K562 treated with DMSO at 1 percent for 48 hours (cell line): Measurements from ENCODE around the gene DUSP15. TPM values are rescaled to one million over a fixed set of nuclear protein-coding genes. Genes with fewer than 3 reads are reported as not detected.

Experiments
- total RNA-seq: library from RNA; unstranded; fragments of 300-600 nt; gene quantifications from 2 replicates; pipeline ENCODE4 v1.2.3, GENCODE V29; 2022; ENCODE audit warnings: low replicate concordance; ENCODE audit errors: extremely low read depth

DUSP15 gene
- not detected in 2 replicates for total RNA-seq

GRCh38 chr20:31869942-31870725 lies at the start of gene DUSP15, which contains the start of gene TTLL9:
DUSP15 (minus strand) TSS chr20:31870527; CDS start chr20:31870337, 190 bp downstream.
TTLL9 (plus strand) TSS chr20:31870634; CDS start chr20:31871127, 493 bp downstream.

GRCh38 chr20:31845300-31845863 lies 24.9 kb downstream of the DUSP15 start, which contains the start of gene FOXS1:
FOXS1 (minus strand) TSS chr20:31845604; CDS start chr20:31845542, 62 bp downstream.

GRCh38 chr20:31819083-31819784 lies 51.1 kb downstream of the DUSP15 start, which contains the start of gene MYLK2:
MYLK2 (plus strand) TSS chr20:31819356; CDS start chr20:31819581, 225 bp downstream.

Other genes with a start within 250 kb of the DUSP15 start
- not detected in 2 replicates for gene COX4I2, start 232.6 kb downstream of the DUSP15 start, total RNA-seq
- not detected in 2 replicates for gene BCL2L1, start 147.7 kb downstream of the DUSP15 start, total RNA-seq
- gene TPX2, start 131.2 kb downstream of the DUSP15 start, total RNA-seq: 210 TPM in 1 of 2 replicates, not detected in the other
- gene MYLK2, start 51.2 kb downstream of the DUSP15 start, total RNA-seq: not detected in 2 replicates
- gene FOXS1, start 24.9 kb downstream of the DUSP15 start, total RNA-seq: not detected in 2 replicates
- gene TTLL9, start 107 bp upstream of the DUSP15 start, total RNA-seq: not detected in 2 replicates
- gene PDRG1, start 81.5 kb upstream of the DUSP15 start, total RNA-seq: not detected in 2 replicates
- gene XKR7, start 97.6 kb upstream of the DUSP15 start, total RNA-seq: not detected in 2 replicates
- not detected in 2 replicates for gene CCM2L, start 139.9 kb upstream of the DUSP15 start, total RNA-seq
- not detected in 2 replicates for gene HCK, start 181.7 kb upstream of the DUSP15 start, total RNA-seq
- gene TM9SF4, start 239.2 kb upstream of the DUSP15 start, total RNA-seq: not detected in 2 replicates